Skin of body (tissue), 2 donors: ENCODE measurements around the gene P2RY8. TPM values are rescaled to one million over a fixed set of nuclear protein-coding genes. Genes with fewer than 3 reads are reported as not detected.
"Not testable (repeated sequence)": the region's sequence is repeated elsewhere in the genome, so short reads cannot be mapped to it uniquely, and the experiment has no call there.

Experiments
- DNase-seq: peaks from one replicate; lab custom pipeline; 2025; lab: John Stamatoyannopoulos, UW
- total RNA-seq: library from RNA; depleted of rRNA; stranded (reverse); fragments of >200 nt; gene quantifications from one replicate; pipeline ENCODE4 v1.2.3, GENCODE V29; 2014

P2RY8 gene
- total RNA-seq, 1 donor from 2014 or later, result 0.99 TPM

GRCh38 chrX:1487401-1487800, 49.6 kb downstream of the P2RY8 start:
- no peak for DNase-seq

- no peak for DNase-seq
These were observed 50.1 kb downstream of the P2RY8 start for GRCh38 chrX:1486749-1487361.

- DNase-seq, result no peak
These were observed 50.8 kb downstream of the P2RY8 start for GRCh38 chrX:1486177-1486576.

- no peak for DNase-seq
These were observed 52.0 kb downstream of the P2RY8 start for GRCh38 chrX:1485033-1485432.

- DNase-seq, result no peak
These were observed 52.4 kb downstream of the P2RY8 start for GRCh38 chrX:1484638-1485019.

- no peak for DNase-seq
These were observed 52.9 kb downstream of the P2RY8 start for GRCh38 chrX:1483843-1484637.

GRCh38 chrX:1482530-1482928, 54.5 kb downstream of the P2RY8 start:
- not testable (repeated sequence) for DNase-seq

- DNase-seq, result no peak
These were observed 55.1 kb downstream of the P2RY8 start for GRCh38 chrX:1481636-1482529.

GRCh38 chrX:1480082-1480785, 56.8 kb downstream of the P2RY8 start:
- no peak for DNase-seq

- DNase-seq, result no peak
These were observed 59.1 kb downstream of the P2RY8 start for GRCh38 chrX:1477801-1478458.

- DNase-seq, result no peak
These were observed 59.8 kb downstream of the P2RY8 start for GRCh38 chrX:1477229-1477628.

GRCh38 chrX:1476682-1477081, 60.3 kb downstream of the P2RY8 start:
- DNase-seq, result no peak

GRCh38 chrX:1475881-1476280, 61.1 kb downstream of the P2RY8 start:
- no peak for DNase-seq

- no peak for DNase-seq
These were observed 61.5 kb downstream of the P2RY8 start for GRCh38 chrX:1475481-1475880.

- not testable (repeated sequence) for DNase-seq
These were observed 62.4 kb downstream of the P2RY8 start for GRCh38 chrX:1474593-1474992.

GRCh38 chrX:1472975-1473374, 64.0 kb downstream of the P2RY8 start:
- DNase-seq, result no peak

GRCh38 chrX:1468250-1468772, 68.7 kb downstream of the P2RY8 start:
- no peak for DNase-seq

- DNase-seq, result no peak
These were observed 69.9 kb downstream of the P2RY8 start for GRCh38 chrX:1466971-1467561.

- no peak for DNase-seq
These were observed 70.7 kb downstream of the P2RY8 start for GRCh38 chrX:1466232-1466661.
